SU-DHL-6 (cell line): ENCODE results near the gene ZNF687.

Experiments used
- H2AFZ ChIP-seq: fragments of 200-600 bp; sonication (generic); 2 replicates; pipeline ENCODE4 v1.6.1; 2014; ENCODE audit warnings: low read depth, mild to moderate bottlenecking, moderate library complexity, mixed read lengths, antibody characterized with exemption, low read length; ENCODE audit not compliant: severe bottlenecking
- H3F3A ChIP-seq: fragments of 200-600 bp; shearing (Covaris generic); 2 replicates; pipeline ENCODE4 v1.6.0; 2016; ENCODE audit warnings: antibody characterized with exemption, mild to moderate bottlenecking; ENCODE audit not compliant: insufficient read depth
- H3K27ac ChIP-seq: fragments of 200-600 bp; sonication (generic); 2 replicates; pipeline ENCODE4 v1.5.1; 2016; ENCODE audit warnings: low read depth, mild to moderate bottlenecking, low read length, moderate library complexity, mixed read lengths
- H3K27me3 ChIP-seq: fragments of 200-600 bp; sonication (generic), shearing (Covaris generic); 2 replicates; pipeline ENCODE4 v1.6.0; 2014; ENCODE audit warnings: mild to moderate bottlenecking, low read length
- H3K36me3 ChIP-seq: fragments of 200-600 bp; sonication (generic); 2 replicates; pipeline ENCODE4 v1.6.1; 2014; ENCODE audit warnings: mild to moderate bottlenecking, low read length, mixed read lengths
- H3K4me2 ChIP-seq: fragments of 300-600, 200-600 bp; shearing (Covaris generic), sonication (generic); 2 replicates; pipeline ENCODE4 v1.6.0; 2014; ENCODE audit warnings: low read length, low read depth, mild to moderate bottlenecking; ENCODE audit not compliant: poor library complexity, severe bottlenecking
- H3K4me3 ChIP-seq: fragments of 200-600 bp; sonication (generic); 2 replicates; pipeline ENCODE4 v1.5.1; 2014; ENCODE audit warnings: antibody characterized with exemption, low read length, mild to moderate bottlenecking, mixed read lengths; ENCODE audit not compliant: insufficient read depth, poor library complexity, severe bottlenecking
- H3K79me2 ChIP-seq: fragments of 200-600 bp; sonication (generic); 2 replicates; pipeline ENCODE4 v1.6.1; 2014; ENCODE audit warnings: mild to moderate bottlenecking, low read length, moderate library complexity; ENCODE audit not compliant: insufficient read depth
- H3K9ac ChIP-seq: fragments of 200-600 bp; sonication (generic); 2 replicates; pipeline ENCODE4 v1.7.0; 2014; ENCODE audit warnings: mild to moderate bottlenecking, low read length
- H3K9me2 ChIP-seq: fragments of 200-600 bp; sonication (generic); replicated peaks from 2 replicates; pipeline ENCODE4 v1.6.1; 2014; ENCODE audit warnings: low read length; ENCODE audit not compliant: insufficient read depth
- H3K9me3 ChIP-seq: fragments of 200-600 bp; sonication (generic); 2 replicates; pipeline ENCODE4 v1.6.1; 2014; ENCODE audit warnings: low read length, mixed read lengths; ENCODE audit not compliant: insufficient read depth
- H4K20me1 ChIP-seq: fragments of 200-600 bp; sonication (generic); 2 replicates; pipeline ENCODE4 v1.6.1; 2014; ENCODE audit warnings: low read depth, mild to moderate bottlenecking, antibody characterized with exemption, low read length, moderate library complexity, mixed read lengths
- EZH2phosphoT487 ChIP-seq: fragments of 200-600 bp; sonication (generic), shearing (Covaris generic); conservative IDR thresholded peaks from 2 replicates; pipeline ENCODE4 v1.6.1; 2018; ENCODE audit warnings: mild to moderate bottlenecking, antibody characterized with exemption, low read length, moderate library complexity, mixed read lengths
- TF ChIP-seq, protein P1 (sequence below): fragments of 200-600 bp; sonication (generic); IDR thresholded peaks from one replicate; pipeline ENCODE4 v1.5.1; 2017; ENCODE audit warnings: antibody characterized with exemption, mild to moderate bottlenecking, low read length, moderate library complexity; ENCODE audit not compliant: insufficient read depth, poor library complexity, severe bottlenecking

Gene ZNF687

GRCh38 chr1:151287341-151287699, 5.2 kb downstream of the ZNF687 start:
- Histone ChIP-seq H3K9me3 (no peaks in the 10 kb centered on the region), H3K9me2 (no peaks in the 10 kb centered on the region), H2AFZ (no peak overlapping the region), H3F3A (no peaks in the 10 kb centered on the region), H3K27me3 (no peaks in the 10 kb centered on the region), H3K9ac (no peak overlapping the region), H3K27ac (no peak overlapping the region), H3K4me2 (no peak overlapping the region), H3K36me3 (no peaks in the 10 kb centered on the region; the same call in 1 of the 2 replicates), H3K79me2 (peaks cover 27% of the 10 kb centered on the region), H4K20me1 (no peaks in the 10 kb centered on the region; the same call in 1 of the 2 replicates), H3K4me3 (no peak overlapping the region)
- TF ChIP-seq, protein P1, sequence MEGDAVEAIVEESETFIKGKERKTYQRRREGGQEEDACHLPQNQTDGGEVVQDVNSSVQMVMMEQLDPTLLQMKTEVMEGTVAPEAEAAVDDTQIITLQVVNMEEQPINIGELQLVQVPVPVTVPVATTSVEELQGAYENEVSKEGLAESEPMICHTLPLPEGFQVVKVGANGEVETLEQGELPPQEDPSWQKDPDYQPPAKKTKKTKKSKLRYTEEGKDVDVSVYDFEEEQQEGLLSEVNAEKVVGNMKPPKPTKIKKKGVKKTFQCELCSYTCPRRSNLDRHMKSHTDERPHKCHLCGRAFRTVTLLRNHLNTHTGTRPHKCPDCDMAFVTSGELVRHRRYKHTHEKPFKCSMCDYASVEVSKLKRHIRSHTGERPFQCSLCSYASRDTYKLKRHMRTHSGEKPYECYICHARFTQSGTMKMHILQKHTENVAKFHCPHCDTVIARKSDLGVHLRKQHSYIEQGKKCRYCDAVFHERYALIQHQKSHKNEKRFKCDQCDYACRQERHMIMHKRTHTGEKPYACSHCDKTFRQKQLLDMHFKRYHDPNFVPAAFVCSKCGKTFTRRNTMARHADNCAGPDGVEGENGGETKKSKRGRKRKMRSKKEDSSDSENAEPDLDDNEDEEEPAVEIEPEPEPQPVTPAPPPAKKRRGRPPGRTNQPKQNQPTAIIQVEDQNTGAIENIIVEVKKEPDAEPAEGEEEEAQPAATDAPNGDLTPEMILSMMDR = no peak
- no peak for TF ChIP-seq EZH2phosphoT487

GRCh38 chr1:151287767-151288500, 5.8 kb downstream of the ZNF687 start:
- Histone ChIP-seq H3K27me3 (no peaks in the 10 kb centered on the region), H3K27ac (no peak overlapping the region), H3K79me2 (peaks cover 20% of the 10 kb centered on the region), H3K9ac (no peak overlapping the region), H3K4me3 (no peak overlapping the region), H3F3A (no peaks in the 10 kb centered on the region), H3K9me3 (no peaks in the 10 kb centered on the region), H3K36me3 (no peaks in the 10 kb centered on the region; the same call in 1 of the 2 replicates), H3K4me2 (no peak overlapping the region), H3K9me2 (no peaks in the 10 kb centered on the region), H4K20me1 (no peaks in the 10 kb centered on the region; the same call in 1 of the 2 replicates), H2AFZ (no peak overlapping the region)
- TF ChIP-seq, protein P1 = no peak

DNA sequence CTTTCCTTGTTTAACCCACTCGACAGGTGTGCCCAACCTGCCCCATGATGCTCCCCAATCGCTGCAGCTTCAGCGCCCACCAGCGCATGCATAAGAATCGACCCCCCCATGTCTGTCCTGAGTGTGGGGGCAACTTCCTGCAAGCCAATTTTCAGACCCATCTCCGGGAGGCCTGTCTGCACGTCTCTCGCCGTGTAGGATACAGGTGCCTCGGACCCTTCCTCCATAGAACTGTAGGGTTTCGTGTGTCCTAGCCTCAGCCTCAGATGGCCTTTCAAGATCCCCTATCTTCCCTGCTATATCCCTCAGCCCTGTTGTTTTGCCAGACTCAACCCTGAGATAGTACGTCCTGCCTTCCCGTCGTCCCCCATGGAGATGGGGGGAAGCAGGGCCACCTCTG, 6.4 kb downstream of the ZNF687 start:
- no peaks in the 10 kb centered on the region; the same call in 1 of the 2 replicates for H4K20me1 ChIP-seq
- TF ChIP-seq EZH2phosphoT487 = no peak
- TF ChIP-seq, protein P1 = no peak
- no peak overlapping the region for H3K4me2 ChIP-seq
- H3K4me3 ChIP-seq = no peak overlapping the region
- H3K27me3 ChIP-seq = no peaks in the 10 kb centered on the region
- no peak overlapping the region for H3K27ac ChIP-seq
- no peak overlapping the region for H3K9ac ChIP-seq
- no peaks in the 10 kb centered on the region for H3K9me2 ChIP-seq
- no peaks in the 10 kb centered on the region for H3K9me3 ChIP-seq
- H3K79me2 ChIP-seq = peaks cover 15% of the 10 kb centered on the region; the same call in 1 of the 2 replicates
- H3F3A ChIP-seq = no peaks in the 10 kb centered on the region
- H2AFZ ChIP-seq = no peak overlapping the region
- H3K36me3 ChIP-seq = no peaks in the 10 kb centered on the region; the same call in 1 of the 2 replicates
